Type B pancreatic cell (in vitro differentiated cells): Measurements from ENCODE around the gene JUP. TPM values are rescaled to one million over a fixed set of nuclear protein-coding genes. Genes with fewer than 3 reads are reported as not detected.

Source experiments
- DNase-seq: peaks from one replicate; pipeline ENCODE4 v3.0.0; 2021; ENCODE audit warnings: mixed read lengths; ENCODE audit not compliant: unreplicated experiment; ENCODE audit errors: extremely low spot score
- H3K27ac Mint-ChIP-seq: 2 replicates; pipeline ENCODE4 v1.8.0; 2021; ENCODE audit warnings: mild to moderate bottlenecking, mixed read lengths
- H3K27me3 Mint-ChIP-seq: 2 replicates; pipeline ENCODE4 v1.8.0; 2021; ENCODE audit warnings: mixed read lengths
- H3K36me3 Mint-ChIP-seq: 2 replicates; pipeline ENCODE4 v1.8.0; 2021; ENCODE audit warnings: mixed read lengths
- H3K4me1 Mint-ChIP-seq: one replicate; pipeline ENCODE4 v1.8.0; 2021; ENCODE audit warnings: mixed read lengths; ENCODE audit not compliant: unreplicated experiment
- H3K4me3 Mint-ChIP-seq: 2 replicates; pipeline ENCODE4 v1.8.0; 2021; ENCODE audit warnings: mild to moderate bottlenecking, mixed read lengths
- H3K9me3 Mint-ChIP-seq: 2 replicates; pipeline ENCODE4 v1.8.0; 2021; ENCODE audit warnings: mixed read lengths
- total RNA-seq: library from RNA; stranded (reverse); gene quantifications from 2 replicates; pipeline ENCODE4 v1.2.1, GENCODE V29; 2021; ENCODE audit warnings: low replicate concordance
- TF ChIP-seq, protein P1 (sequence below): fragments of 200-600 bp; sonication (generic); conservative IDR thresholded peaks from 2 replicates; pipeline ENCODE4 v1.5.0; 2021; ENCODE audit warnings: antibody characterized with exemption, mild to moderate bottlenecking

JUP gene
- total RNA-seq, 1 donor from 2014 or later: 169 TPM

GRCh38 chr17:41796121-41796895 lies 9.8 kb upstream of the JUP start:
- TF ChIP-seq, protein P1, sequence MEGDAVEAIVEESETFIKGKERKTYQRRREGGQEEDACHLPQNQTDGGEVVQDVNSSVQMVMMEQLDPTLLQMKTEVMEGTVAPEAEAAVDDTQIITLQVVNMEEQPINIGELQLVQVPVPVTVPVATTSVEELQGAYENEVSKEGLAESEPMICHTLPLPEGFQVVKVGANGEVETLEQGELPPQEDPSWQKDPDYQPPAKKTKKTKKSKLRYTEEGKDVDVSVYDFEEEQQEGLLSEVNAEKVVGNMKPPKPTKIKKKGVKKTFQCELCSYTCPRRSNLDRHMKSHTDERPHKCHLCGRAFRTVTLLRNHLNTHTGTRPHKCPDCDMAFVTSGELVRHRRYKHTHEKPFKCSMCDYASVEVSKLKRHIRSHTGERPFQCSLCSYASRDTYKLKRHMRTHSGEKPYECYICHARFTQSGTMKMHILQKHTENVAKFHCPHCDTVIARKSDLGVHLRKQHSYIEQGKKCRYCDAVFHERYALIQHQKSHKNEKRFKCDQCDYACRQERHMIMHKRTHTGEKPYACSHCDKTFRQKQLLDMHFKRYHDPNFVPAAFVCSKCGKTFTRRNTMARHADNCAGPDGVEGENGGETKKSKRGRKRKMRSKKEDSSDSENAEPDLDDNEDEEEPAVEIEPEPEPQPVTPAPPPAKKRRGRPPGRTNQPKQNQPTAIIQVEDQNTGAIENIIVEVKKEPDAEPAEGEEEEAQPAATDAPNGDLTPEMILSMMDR: no peak
- Mint-ChIP-seq H3K27me3 (no peaks in the 10 kb centered on the region), H3K27ac (peak overlapping the region; percentile 82), H3K4me1 (peaks cover 34% of the 10 kb centered on the region), H3K4me3 (no peak overlapping the region), H3K9me3 (no peaks in the 10 kb centered on the region), H3K36me3 (no peaks in the 10 kb centered on the region)
- no peak for DNase-seq

GRCh38 chr17:41794540-41794975 lies 8.0 kb upstream of the JUP start:
- no peaks in the 10 kb centered on the region for H3K27me3 Mint-ChIP-seq
- H3K27ac Mint-ChIP-seq: peak overlapping the region; percentile 82
- no peak for DNase-seq
- TF ChIP-seq, protein P1: no peak
- no peak overlapping the region for H3K4me3 Mint-ChIP-seq
- peaks cover 27% of the 10 kb centered on the region for H3K4me1 Mint-ChIP-seq
- no peaks in the 10 kb centered on the region for H3K36me3 Mint-ChIP-seq
- H3K9me3 Mint-ChIP-seq: no peaks in the 10 kb centered on the region

- Mint-ChIP-seq H3K27me3 (no peaks in the 10 kb centered on the region), H3K27ac (peak overlapping the region; percentile 98), H3K4me1 (peaks cover 26% of the 10 kb centered on the region), H3K4me3 (peak overlapping the region; percentile 67), H3K36me3 (no peaks in the 10 kb centered on the region), H3K9me3 (no peaks in the 10 kb centered on the region)
- DNase-seq: no peak
- TF ChIP-seq, protein P1: no peak
These were observed 7.5 kb upstream of the JUP start for GRCh38 chr17:41793784-41794539.

DNA sequence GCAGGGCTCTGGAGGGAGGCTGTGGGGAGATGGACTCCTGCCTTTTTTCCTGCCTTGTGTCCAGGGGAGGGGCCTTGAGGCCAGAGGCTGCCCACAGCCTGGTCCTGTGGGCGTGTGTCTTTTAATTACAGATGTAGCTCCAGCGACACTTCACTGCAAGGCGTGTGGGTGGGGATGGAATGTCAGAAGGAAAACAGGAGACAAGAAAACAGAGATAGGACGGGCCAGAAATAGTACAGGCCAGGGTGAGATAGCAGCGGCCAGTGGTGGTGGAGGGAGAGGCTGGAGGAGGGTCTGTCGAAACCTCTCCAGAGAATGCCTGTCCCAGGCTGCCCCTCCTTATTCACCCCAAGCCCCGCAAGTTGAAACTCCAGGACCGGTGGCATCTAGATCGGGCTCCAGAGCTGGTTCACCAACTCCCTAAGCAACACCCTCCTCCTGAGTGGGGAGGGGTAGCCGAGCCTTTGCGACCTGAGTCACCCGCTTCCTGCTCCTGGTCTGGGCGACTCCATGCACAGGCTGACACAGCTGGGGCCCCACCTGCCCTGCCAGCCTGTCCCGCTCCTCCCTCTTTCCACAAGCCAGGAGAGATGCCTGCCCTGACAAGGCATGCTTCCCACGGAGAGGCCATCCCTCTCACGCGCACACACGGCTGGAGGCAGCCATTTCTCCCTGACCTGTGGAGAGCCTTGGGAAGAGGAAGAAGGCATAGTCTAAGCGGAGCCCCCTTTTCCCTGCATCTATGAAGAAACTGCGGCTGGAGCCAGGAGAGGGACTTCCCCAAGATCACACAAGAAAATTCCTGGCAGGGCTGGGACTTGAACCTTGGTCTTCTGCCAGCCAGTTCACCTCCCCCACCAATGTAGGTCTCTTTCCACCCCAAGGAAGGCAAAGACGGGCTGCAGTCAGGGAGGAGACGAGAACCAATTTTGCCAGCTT lies 6.6 kb upstream of the JUP start:
- peaks cover 28% of the 10 kb centered on the region for H3K4me1 Mint-ChIP-seq
- H3K27ac Mint-ChIP-seq: peak overlapping the region; percentile 98
- peak overlapping the region; percentile 78 for H3K4me3 Mint-ChIP-seq
- TF ChIP-seq, protein P1: no peak
- no peaks in the 10 kb centered on the region for H3K9me3 Mint-ChIP-seq
- H3K36me3 Mint-ChIP-seq: no peaks in the 10 kb centered on the region
- no peaks in the 10 kb centered on the region for H3K27me3 Mint-ChIP-seq
- no peak for DNase-seq

- Mint-ChIP-seq H3K27ac (peak overlapping the region; percentile 94), H3K9me3 (no peaks in the 10 kb centered on the region), H3K4me1 (peaks cover 21% of the 10 kb centered on the region), H3K27me3 (no peaks in the 10 kb centered on the region), H3K36me3 (no peaks in the 10 kb centered on the region), H3K4me3 (peak overlapping the region; percentile 90)
- TF ChIP-seq, protein P1: no peak
- no peak for DNase-seq
These were observed 509 bp upstream of the JUP start for GRCh38 chr17:41787021-41787418.
